ENCODE data around the gene BRD2.

The BRD2 gene

GRCh38 chr6:33004940-33005339 lies 36.5 kb downstream of the BRD2 start:
- DNase-seq: no peak
- no peak overlapping the region for H3K27ac Mint-ChIP-seq
- H3K4me3 Mint-ChIP-seq: no peak overlapping the region
- H3K9me3 Mint-ChIP-seq: no peaks in the 10 kb centered on the region
- H3K4me1 Mint-ChIP-seq: peaks cover 23% of the 10 kb centered on the region
- H3K27me3 Mint-ChIP-seq (ENCODE audit: low read depth, poor library complexity): peaks cover 69% of the 10 kb centered on the region
- TF ChIP-seq CTCF (IDR thresholded peaks at IDR 0.05): no peak
- H3K36me3 Mint-ChIP-seq (ENCODE audit: low read depth): no peaks in the 10 kb centered on the region

DNA sequence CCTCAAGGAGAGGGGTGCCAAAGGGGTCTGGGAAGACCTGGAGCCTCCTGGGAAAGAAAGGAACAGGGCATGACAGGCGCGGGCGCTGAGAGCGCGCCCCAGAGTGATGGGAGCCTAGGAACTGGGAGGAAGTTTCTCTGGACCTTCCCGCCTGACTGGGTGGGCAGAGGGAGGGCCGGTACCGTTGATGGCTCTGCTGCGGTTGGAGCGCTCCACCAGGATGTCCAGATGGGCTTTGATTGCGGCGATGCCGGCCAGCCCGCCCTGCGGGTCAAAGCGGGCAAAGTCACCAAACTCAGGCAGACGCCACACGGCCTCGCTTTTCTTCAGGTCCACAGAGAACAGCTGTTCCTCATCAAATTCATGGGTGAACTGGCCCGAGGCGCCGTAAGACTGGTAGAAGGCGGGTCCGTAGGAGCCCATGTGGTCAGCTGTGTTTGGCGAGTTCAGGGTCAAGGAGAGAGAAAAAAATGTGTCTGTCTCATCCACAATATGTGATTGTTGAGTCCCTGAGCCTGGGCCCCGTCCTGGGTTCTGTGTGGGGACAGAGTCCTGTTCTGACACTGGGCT lies 39.5 kb downstream of the BRD2 start:
- H3K4me3 Mint-ChIP-seq: peak overlapping the region; percentile 83
- H3K9me3 Mint-ChIP-seq: no peaks in the 10 kb centered on the region
- no peaks in the 10 kb centered on the region for H3K36me3 Mint-ChIP-seq (ENCODE audit: low read depth)
- H3K27me3 Mint-ChIP-seq (ENCODE audit: low read depth, poor library complexity): peaks cover 44% of the 10 kb centered on the region
- TF ChIP-seq CTCF (IDR thresholded peaks at IDR 0.05): no peak
- peak overlapping the region; percentile 47 for H3K27ac Mint-ChIP-seq
- DNase-seq: no peak
- H3K4me1 Mint-ChIP-seq: peaks cover 19% of the 10 kb centered on the region

DNA sequence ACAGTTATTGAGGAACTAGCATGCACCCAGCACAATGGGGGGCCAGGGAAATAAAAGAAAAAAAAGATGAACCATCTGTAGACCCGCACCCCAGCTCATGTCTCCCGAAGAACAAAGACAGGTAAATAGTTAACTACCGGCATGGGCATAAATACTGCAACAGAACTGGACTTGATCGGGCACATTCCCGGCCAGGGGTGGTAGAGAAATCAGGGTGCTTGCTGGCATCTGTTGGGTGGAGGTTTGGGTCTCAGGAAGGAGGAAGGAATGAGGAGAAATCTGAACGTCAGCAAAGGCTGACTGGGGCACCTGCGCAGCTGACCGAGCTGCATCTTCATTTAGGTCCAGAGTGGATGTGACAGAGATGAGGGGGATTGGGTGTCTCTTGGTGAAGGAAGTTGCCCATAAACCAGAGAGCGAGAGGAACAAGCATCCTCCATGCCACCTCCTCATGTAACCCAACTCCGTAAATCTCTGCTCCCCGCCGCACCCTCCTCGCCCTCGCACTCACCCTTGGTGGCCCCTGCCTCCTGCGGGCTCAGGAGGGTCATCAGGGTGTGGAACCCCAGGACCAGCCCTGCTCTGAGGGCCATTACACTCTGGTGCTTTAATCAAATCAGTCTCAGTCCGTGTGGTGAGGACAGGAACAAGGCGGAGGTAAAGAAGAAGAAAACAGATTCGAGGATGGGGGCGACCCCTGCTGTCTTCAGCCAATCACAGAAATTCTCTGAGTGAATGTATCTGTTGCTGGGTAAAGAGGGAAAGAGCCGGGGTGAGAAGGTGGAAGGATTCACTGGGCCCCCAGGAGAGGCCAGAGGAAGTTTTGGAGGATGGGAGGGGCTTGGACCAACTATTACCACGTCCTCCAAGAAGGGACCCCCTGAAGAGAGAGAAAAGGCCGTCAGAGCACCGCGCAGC lies 40.8 kb downstream of the BRD2 start, which contains the start of gene HLA-DOA:
HLA-DOA (minus strand) TSS at position 648 of the 918 bp plus-strand sequence.
- peaks cover 40% of the 10 kb centered on the region for H3K27me3 Mint-ChIP-seq (ENCODE audit: low read depth, poor library complexity)
- peak; percentile 56 for DNase-seq
- H3K36me3 Mint-ChIP-seq (ENCODE audit: low read depth): no peaks in the 10 kb centered on the region
- H3K4me3 Mint-ChIP-seq: peak within 1 kb of the TSS; percentile 83
- no peak for TF ChIP-seq CTCF (IDR thresholded peaks at IDR 0.05)
- no peaks in the 10 kb centered on the region for H3K9me3 Mint-ChIP-seq
- peak within 1 kb of the TSS; percentile 12 for H3K27ac Mint-ChIP-seq
- H3K4me1 Mint-ChIP-seq: peaks cover 19% of the 10 kb centered on the region

DNA sequence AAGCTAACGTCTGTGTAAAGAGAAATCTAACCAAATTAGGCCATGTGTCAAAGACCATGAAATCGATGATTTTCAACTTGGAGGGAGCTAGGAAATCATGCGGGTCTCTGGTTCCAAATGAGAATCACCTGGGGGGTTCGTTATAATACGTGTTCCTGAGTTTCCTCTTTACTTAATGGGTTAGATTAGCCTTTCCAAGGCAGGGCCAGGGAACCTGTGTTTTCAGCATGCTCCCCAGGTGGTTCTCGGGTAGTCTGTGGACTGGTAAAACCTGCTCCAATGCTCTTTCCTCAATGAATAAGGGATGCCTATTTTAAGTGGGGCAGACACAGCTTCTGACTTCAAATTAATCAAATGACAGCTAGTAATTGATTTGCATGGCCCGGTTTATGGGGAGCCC lies 42.0 kb downstream of the BRD2 start:
- Mint-ChIP-seq H3K9me3 (no peaks in the 10 kb centered on the region), H3K4me3 (no peak overlapping the region), H3K4me1 (peaks cover 27% of the 10 kb centered on the region), H3K27ac (no peak overlapping the region), H3K27me3 (ENCODE audit: low read depth, poor library complexity) (peaks cover 31% of the 10 kb centered on the region), H3K36me3 (ENCODE audit: low read depth) (no peaks in the 10 kb centered on the region)
- DNase-seq: no peak
- no peak for TF ChIP-seq CTCF (IDR thresholded peaks at IDR 0.05)

GRCh38 chr6:33013608-33014007 lies 45.2 kb downstream of the BRD2 start:
- Mint-ChIP-seq H3K27me3 (ENCODE audit: low read depth, poor library complexity) (peaks cover 41% of the 10 kb centered on the region), H3K4me1 (peaks cover 37% of the 10 kb centered on the region), H3K27ac (no peak overlapping the region), H3K4me3 (no peak overlapping the region), H3K9me3 (no peaks in the 10 kb centered on the region), H3K36me3 (ENCODE audit: low read depth) (no peaks in the 10 kb centered on the region)
- no peak for TF ChIP-seq CTCF (IDR thresholded peaks at IDR 0.05)
- DNase-seq: no peak

Measured in nephron progenitor cell (in vitro differentiated cells).